ENCODE data around the gene OR52M1.
"Not testable (repeated sequence)": the region's sequence is repeated elsewhere in the genome, so short reads cannot be mapped to it uniquely, and the experiment has no call there.

The OR52M1 gene

GRCh38 chr11:4544891-4545290 is at the start of gene OR52M1:
Gene OR52M1 (plus strand): TSS chr11:4545191. CDS start chr11:4545191, 0 bp downstream.
- Mint-ChIP-seq H3K4me1 (no peaks in the 10 kb centered on the region), H3K27ac (no peak within 1 kb of the TSS), H3K36me3 (no peaks in the 10 kb centered on the region), H3K4me3 (no peak within 1 kb of the TSS), H3K9me3 (no peaks in the 10 kb centered on the region), H3K27me3 (no peaks in the 10 kb centered on the region)

GRCh38 chr11:4495487-4495886 is 49.5 kb upstream of the OR52M1 start:
- no peak overlapping the region for H3K4me3 Mint-ChIP-seq
- peaks cover 7% of the 10 kb centered on the region for H3K27me3 Mint-ChIP-seq
- no peak overlapping the region for H3K27ac Mint-ChIP-seq
- peaks cover 4% of the 10 kb centered on the region for H3K9me3 Mint-ChIP-seq
- no peaks in the 10 kb centered on the region for H3K36me3 Mint-ChIP-seq
- H3K4me1 Mint-ChIP-seq = peaks cover 4% of the 10 kb centered on the region

- no peak overlapping the region for H3K4me3 Mint-ChIP-seq
- peaks cover 4% of the 10 kb centered on the region for H3K4me1 Mint-ChIP-seq
- H3K27ac Mint-ChIP-seq = no peak overlapping the region
- H3K27me3 Mint-ChIP-seq = peaks cover 7% of the 10 kb centered on the region
- H3K36me3 Mint-ChIP-seq = no peaks in the 10 kb centered on the region
- peaks cover 4% of the 10 kb centered on the region for H3K9me3 Mint-ChIP-seq
Observed at GRCh38 chr11:4495986-4496385, 49.0 kb upstream of the OR52M1 start.

DNA sequence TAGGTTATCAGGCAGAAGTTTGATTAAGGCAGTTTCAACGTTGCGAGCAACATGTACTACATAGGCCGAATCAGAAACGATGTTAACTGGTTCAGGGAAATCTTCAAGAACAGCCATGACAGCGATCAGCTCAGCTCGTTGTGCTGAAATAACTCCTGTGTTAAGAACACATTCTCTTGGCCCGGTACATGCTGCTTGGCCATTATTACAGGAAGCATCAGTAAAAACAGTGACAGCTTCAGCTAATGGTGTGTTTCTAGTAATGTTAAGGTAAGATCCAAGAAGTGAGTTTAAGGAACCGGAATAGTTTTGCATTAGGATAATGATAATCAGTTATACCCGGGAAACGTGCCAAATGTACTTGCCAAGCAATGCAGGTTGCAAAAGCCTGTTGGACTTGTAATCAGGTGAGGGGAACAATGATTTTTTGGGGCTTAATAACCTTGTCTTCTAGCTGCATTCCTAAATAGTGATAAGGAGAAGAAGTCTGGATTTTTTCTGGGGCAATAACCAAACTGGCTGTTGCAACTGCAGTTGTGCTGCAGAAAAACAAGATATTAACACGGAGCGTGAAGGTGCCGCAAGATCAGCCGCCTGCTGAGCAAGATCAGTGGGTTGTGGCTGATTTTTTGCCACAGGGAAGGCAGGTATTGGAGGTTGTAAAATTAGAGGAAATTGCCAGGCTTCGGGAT is 48.3 kb upstream of the OR52M1 start:
- no peak overlapping the region for H3K27ac Mint-ChIP-seq
- no peak overlapping the region for H3K4me3 Mint-ChIP-seq
- no peaks in the 10 kb centered on the region for H3K36me3 Mint-ChIP-seq
- H3K9me3 Mint-ChIP-seq = no peaks in the 10 kb centered on the region
- peaks cover 7% of the 10 kb centered on the region for H3K27me3 Mint-ChIP-seq
- H3K4me1 Mint-ChIP-seq = peaks cover 4% of the 10 kb centered on the region

GRCh38 chr11:4508886-4509285 is 36.1 kb upstream of the OR52M1 start:
- peaks cover 2% of the 10 kb centered on the region for H3K36me3 Mint-ChIP-seq
- H3K27ac Mint-ChIP-seq = no peak overlapping the region
- no peak overlapping the region for H3K4me3 Mint-ChIP-seq
- no peaks in the 10 kb centered on the region for H3K9me3 Mint-ChIP-seq
- H3K27me3 Mint-ChIP-seq = peaks cover 5% of the 10 kb centered on the region
- no peaks in the 10 kb centered on the region for H3K4me1 Mint-ChIP-seq

DNA sequence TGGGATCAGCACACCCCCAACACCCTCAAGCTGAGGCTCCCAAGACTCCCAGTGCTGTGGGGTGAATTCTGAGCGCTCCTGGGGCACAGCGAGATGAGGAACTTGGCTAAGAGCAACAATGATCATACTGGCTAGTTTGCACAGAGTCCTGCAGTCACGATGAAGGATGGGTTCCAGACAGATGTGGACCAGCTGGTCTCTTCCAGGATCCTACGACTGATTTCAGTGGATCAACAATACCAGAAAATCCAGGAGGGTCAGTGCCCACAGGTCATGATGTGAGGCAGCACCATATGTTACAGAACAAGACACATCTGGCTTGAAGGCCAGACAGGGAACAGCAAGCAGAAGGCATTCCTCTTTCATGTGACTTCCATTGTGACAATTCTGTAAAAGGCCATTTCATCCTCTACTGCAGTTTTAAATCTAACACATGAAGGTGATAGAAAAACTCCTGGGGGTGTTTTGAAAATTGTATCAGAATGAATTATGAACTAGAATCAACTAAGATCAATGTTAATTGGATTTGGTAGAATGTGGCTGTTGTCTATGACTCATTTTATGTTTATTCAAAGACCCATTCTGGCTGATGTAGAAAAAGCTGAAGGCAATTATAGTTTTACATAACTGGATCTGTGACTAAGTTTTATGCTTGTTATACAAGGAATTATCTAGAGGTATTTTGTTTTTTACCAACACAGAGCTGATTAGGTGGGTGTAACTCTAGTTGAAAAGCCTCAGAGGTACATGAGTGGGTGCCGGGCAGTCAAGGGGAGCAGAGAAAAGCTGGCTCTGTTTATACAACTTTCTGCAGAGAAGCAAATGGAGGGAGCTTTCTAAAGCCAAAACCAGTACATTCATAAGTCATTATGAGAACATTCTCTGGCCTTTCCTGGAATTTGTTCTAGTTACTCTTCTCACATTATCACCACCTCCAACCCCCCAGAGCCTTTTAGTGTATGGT is 33.4 kb upstream of the OR52M1 start:
- no peaks in the 10 kb centered on the region for H3K9me3 Mint-ChIP-seq
- peaks cover 3% of the 10 kb centered on the region for H3K27me3 Mint-ChIP-seq
- H3K4me3 Mint-ChIP-seq = no peak overlapping the region
- H3K36me3 Mint-ChIP-seq = peaks cover 2% of the 10 kb centered on the region
- no peak overlapping the region for H3K27ac Mint-ChIP-seq
- H3K4me1 Mint-ChIP-seq = no peaks in the 10 kb centered on the region

GRCh38 chr11:4514196-4514595 is 30.8 kb upstream of the OR52M1 start:
- H3K4me3 Mint-ChIP-seq = no peak overlapping the region
- H3K36me3 Mint-ChIP-seq = no peaks in the 10 kb centered on the region
- H3K9me3 Mint-ChIP-seq = no peaks in the 10 kb centered on the region
- H3K4me1 Mint-ChIP-seq = no peaks in the 10 kb centered on the region
- H3K27me3 Mint-ChIP-seq = peaks cover 5% of the 10 kb centered on the region
- no peak overlapping the region for H3K27ac Mint-ChIP-seq

GRCh38 chr11:4522339-4522738 is 22.7 kb upstream of the OR52M1 start:
- no peaks in the 10 kb centered on the region for H3K36me3 Mint-ChIP-seq
- no peak overlapping the region for H3K4me3 Mint-ChIP-seq
- no peaks in the 10 kb centered on the region for H3K4me1 Mint-ChIP-seq
- H3K27ac Mint-ChIP-seq = no peak overlapping the region
- H3K27me3 Mint-ChIP-seq = peaks cover 12% of the 10 kb centered on the region
- H3K9me3 Mint-ChIP-seq = no peaks in the 10 kb centered on the region

DNA sequence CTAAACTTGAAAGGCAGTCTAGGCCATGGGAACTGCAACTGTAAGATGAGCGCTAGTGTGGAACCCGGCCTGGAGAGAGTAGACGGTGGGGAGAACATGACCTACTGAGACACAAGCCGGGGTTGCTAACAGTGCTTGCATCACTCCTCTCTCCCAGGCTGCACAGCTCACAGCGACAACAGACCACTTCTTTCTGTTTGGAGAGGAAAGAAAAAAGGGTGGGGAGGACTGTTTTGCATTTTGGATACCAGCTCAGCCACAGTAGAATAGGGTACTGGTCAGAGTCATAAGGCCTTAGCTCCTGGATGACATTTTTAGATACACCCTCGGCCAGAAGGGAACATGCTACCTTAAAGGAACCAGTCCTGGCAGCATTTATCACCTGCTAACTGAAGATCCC is 22.2 kb upstream of the OR52M1 start:
- Mint-ChIP-seq H3K4me3 (no peak overlapping the region), H3K4me1 (no peaks in the 10 kb centered on the region), H3K36me3 (no peaks in the 10 kb centered on the region), H3K27ac (no peak overlapping the region), H3K27me3 (peaks cover 12% of the 10 kb centered on the region), H3K9me3 (no peaks in the 10 kb centered on the region)

- Mint-ChIP-seq H3K36me3 (no peaks in the 10 kb centered on the region), H3K4me1 (no peaks in the 10 kb centered on the region), H3K27me3 (peaks cover 9% of the 10 kb centered on the region), H3K27ac (no peak overlapping the region), H3K9me3 (no peaks in the 10 kb centered on the region), H3K4me3 (no peak overlapping the region)
Observed at GRCh38 chr11:4523666-4524065, 21.3 kb upstream of the OR52M1 start.

GRCh38 chr11:4527926-4528325 is 17.1 kb upstream of the OR52M1 start:
- Mint-ChIP-seq H3K4me3 (no peak overlapping the region), H3K27me3 (peaks cover 19% of the 10 kb centered on the region), H3K36me3 (no peaks in the 10 kb centered on the region), H3K4me1 (no peaks in the 10 kb centered on the region), H3K27ac (no peak overlapping the region), H3K9me3 (no peaks in the 10 kb centered on the region)

DNA sequence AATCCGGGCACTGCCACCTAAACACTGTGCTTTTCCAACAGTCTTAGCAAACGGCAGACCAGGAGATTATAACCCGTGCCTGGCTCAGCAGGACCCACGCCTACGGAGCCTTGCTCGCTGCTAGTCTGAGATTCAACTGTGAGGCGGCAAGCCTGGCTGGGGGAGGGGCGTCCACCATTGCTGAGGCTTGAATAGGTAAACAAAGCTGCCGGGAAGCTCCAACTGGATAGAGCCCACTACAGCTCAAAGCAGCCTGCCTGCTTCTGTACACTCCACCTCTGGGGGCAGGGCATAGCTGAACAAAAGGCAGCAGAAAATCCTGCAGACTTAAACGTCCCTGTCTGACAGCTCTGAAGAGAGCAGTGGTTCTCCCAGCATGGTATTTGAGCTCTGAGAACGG is 13.3 kb upstream of the OR52M1 start:
- not testable (repeated sequence) for H3K27ac Mint-ChIP-seq, H3K4me3 Mint-ChIP-seq, H3K9me3 Mint-ChIP-seq, H3K4me1 Mint-ChIP-seq, H3K36me3 Mint-ChIP-seq
- peaks cover 15% of the 10 kb centered on the region for H3K27me3 Mint-ChIP-seq

- Mint-ChIP-seq H3K9me3 (no peaks in the 10 kb centered on the region), H3K4me1 (no peaks in the 10 kb centered on the region), H3K27me3 (peaks cover 1% of the 10 kb centered on the region), H3K4me3 (no peak overlapping the region), H3K36me3 (no peaks in the 10 kb centered on the region), H3K27ac (no peak overlapping the region)
Observed at GRCh38 chr11:4539603-4540219, 5.3 kb upstream of the OR52M1 start.

GRCh38 chr11:4541071-4541470 is 3.9 kb upstream of the OR52M1 start:
- no peaks in the 10 kb centered on the region for H3K9me3 Mint-ChIP-seq
- no peak overlapping the region for H3K27ac Mint-ChIP-seq
- no peaks in the 10 kb centered on the region for H3K4me1 Mint-ChIP-seq
- peaks cover 1% of the 10 kb centered on the region for H3K27me3 Mint-ChIP-seq
- H3K4me3 Mint-ChIP-seq = no peak overlapping the region
- no peaks in the 10 kb centered on the region for H3K36me3 Mint-ChIP-seq

GRCh38 chr11:4543561-4543960 is 1.4 kb upstream of the OR52M1 start:
- Mint-ChIP-seq H3K27ac (no peak overlapping the region), H3K9me3 (no peaks in the 10 kb centered on the region), H3K36me3 (no peaks in the 10 kb centered on the region), H3K4me3 (no peak overlapping the region), H3K4me1 (no peaks in the 10 kb centered on the region), H3K27me3 (no peaks in the 10 kb centered on the region)

- no peak overlapping the region for H3K27ac Mint-ChIP-seq
- H3K4me1 Mint-ChIP-seq = no peaks in the 10 kb centered on the region
- no peaks in the 10 kb centered on the region for H3K36me3 Mint-ChIP-seq
- no peaks in the 10 kb centered on the region for H3K9me3 Mint-ChIP-seq
- H3K4me3 Mint-ChIP-seq = no peak overlapping the region
- H3K27me3 Mint-ChIP-seq = peaks cover 2% of the 10 kb centered on the region
Observed at GRCh38 chr11:4546878-4547277, 1.9 kb downstream of the OR52M1 start.

All from activated naive CD4-positive, alpha-beta T cell treated with anti-CD3 and anti-CD28 coated beads, Interleukin-2, amount 50 U/mL, for 24 hours (primary cell).